Urinary bladder (tissue), 4 donors: ENCODE results near the gene LAMB1. TPM values are rescaled to one million over a fixed set of nuclear protein-coding genes. Genes with fewer than 3 reads are reported as not detected.
"Not testable (repeated sequence)": the region's sequence is repeated elsewhere in the genome, so short reads cannot be mapped to it uniquely, and the experiment has no call there.

Experiments used
- DNase-seq: peaks from one replicate; pipeline ENCODE4 v3.0.0-alpha.2; 2015; ENCODE audit errors: extremely low spot score
- H3K27ac ChIP-seq: one replicate; pipeline ENCODE4 v1.5.1; 2013; ENCODE audit warnings: low read depth, mild to moderate bottlenecking, moderate library complexity
- H3K36me3 ChIP-seq: one replicate; pipeline ENCODE4 v1.6.1; 2013; ENCODE audit warnings: mild to moderate bottlenecking, moderate library complexity; ENCODE audit not compliant: insufficient read depth
- H3K4me1 ChIP-seq: one replicate; pipeline ENCODE4 v1.6.1; 2013; ENCODE audit warnings: mild to moderate bottlenecking, moderate library complexity; ENCODE audit not compliant: insufficient read depth
- H3K4me3 ChIP-seq: one replicate; pipeline ENCODE4 v1.5.1; 2013; ENCODE audit warnings: low read depth, low read length
- WGBS: extraction: QIAGEN DNeasy Blood & Tissue Kit; methylation state at CpG from one replicate; pipeline ENCODE4 v1.1.7; 2013; 5-methylcytosine and 5-hydroxymethylcytosine counted together
- polyA plus RNA-seq: library from polyadenylated mRNA; stranded (reverse); fragments of 200-250 nt; gene quantifications from one replicate; pipeline ENCODE4 v1.2.3, GENCODE V29; 2013
- total RNA-seq: library from RNA; depleted of rRNA; stranded (reverse); fragments of >200 nt; gene quantifications from one replicate; pipeline ENCODE4 v1.2.3, GENCODE V29; 2014
- donor health status: healthy with polysubstance abuse.
- donor health status: healthy.

The LAMB1 gene
- total and polyA plus RNA-seq, 2 donors: 233 to 323 TPM

DNA sequence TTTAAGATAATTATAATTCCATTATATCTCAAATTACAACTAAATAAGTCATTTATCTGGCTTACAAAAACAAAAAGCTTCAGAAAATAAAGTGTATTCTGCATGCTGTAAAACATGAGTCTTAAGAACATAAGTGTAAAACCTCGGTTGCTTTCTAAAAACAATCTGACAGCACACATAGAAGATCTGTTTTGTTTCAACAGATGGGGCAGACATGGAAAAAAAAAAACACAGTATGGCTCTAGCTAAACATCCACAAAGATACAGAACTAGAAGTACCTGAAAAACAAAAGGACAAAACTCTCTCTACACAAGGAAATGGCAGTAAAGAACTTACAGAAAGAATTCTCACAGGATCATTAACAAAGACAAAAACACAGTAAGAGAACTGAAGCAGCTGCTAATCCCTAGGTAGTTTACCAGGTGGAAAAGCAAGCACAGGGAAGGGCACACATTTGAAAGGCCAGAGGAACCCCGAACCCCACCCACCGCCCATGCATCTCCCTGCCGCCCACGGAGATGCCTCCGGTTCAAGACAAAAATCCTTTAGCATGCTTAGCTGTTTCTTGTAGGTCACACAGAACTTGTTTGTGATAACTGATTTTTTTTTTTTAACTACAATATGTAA, 69.5 kb downstream of the LAMB1 start:
- H3K4me1 ChIP-seq: no peaks in the 10 kb centered on the region
- H3K27ac ChIP-seq: no peak overlapping the region
- 53% methylated on average over 6 of the region's 6 CpGs for WGBS
- no peak overlapping the region for H3K4me3 ChIP-seq
- no peak for DNase-seq
- peaks cover 10% of the 10 kb centered on the region for H3K36me3 ChIP-seq

DNA sequence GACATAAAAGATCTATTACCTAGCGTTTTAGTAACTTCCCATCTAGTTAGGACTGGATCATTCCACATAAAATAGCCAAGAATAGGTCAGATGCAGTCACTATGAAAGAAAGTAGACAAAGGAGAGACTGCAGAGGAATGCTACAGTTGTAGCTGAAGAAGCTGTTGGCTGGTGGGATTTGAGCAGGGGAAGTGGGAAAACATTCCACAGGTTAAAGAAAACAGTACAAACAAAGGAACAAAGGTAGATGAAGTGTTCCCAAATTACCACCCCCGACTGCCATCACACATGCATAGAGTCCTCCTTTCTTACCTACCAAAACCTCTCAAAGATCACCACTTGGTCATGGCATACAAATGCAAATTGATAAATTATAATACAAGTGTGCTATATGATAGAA, 70.2 kb downstream of the LAMB1 start:
- no peak for DNase-seq
- H3K27ac ChIP-seq: no peak overlapping the region
- no peak overlapping the region for H3K4me3 ChIP-seq
- no peaks in the 10 kb centered on the region for H3K4me1 ChIP-seq
- 57% methylated on average over 2 of the region's 2 CpGs for WGBS
- peaks cover 10% of the 10 kb centered on the region for H3K36me3 ChIP-seq

DNA sequence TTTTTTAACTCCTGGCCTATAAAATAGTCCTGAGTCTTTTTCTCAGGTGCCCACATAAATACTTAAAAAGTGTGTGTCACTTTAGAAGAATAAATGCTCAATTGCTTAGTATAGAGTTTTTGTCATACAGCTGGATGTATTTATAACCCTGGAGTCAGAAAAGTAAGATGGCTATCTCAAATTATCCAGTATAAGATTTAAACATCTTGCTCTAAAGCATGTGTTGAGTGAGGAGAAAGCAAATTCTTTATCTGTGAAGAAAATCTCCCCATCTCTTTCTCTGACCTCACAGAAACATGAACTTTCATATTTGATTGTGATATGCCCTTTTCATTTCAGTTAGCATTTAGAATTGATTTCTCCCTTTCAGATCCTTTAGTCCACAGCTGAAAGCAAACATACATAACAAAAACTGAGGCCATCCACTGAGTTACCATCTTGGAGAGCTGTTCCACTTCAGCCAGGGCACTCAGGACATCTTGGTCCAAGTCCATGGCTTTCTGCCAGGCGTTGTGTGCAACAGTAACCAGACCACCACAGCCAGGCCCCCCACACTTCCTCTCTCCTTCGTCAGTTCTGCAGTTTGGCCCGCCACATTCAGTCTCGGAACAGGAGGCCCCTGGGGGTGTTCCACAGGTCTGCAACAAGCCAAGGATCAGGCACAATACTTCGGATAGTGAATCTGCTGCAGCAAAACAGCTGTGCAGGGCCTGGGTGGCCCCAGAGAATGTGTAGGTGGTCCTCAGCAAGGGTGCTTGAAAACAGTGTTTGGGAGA, 71.0 kb downstream of the LAMB1 start:
- Histone ChIP-seq H3K4me1 (no peaks in the 10 kb centered on the region), H3K4me3 (no peak overlapping the region), H3K36me3 (peaks cover 10% of the 10 kb centered on the region), H3K27ac (no peak overlapping the region)
- no peak for DNase-seq
- WGBS: 31% methylated on average over 5 of the region's 5 CpGs

DNA sequence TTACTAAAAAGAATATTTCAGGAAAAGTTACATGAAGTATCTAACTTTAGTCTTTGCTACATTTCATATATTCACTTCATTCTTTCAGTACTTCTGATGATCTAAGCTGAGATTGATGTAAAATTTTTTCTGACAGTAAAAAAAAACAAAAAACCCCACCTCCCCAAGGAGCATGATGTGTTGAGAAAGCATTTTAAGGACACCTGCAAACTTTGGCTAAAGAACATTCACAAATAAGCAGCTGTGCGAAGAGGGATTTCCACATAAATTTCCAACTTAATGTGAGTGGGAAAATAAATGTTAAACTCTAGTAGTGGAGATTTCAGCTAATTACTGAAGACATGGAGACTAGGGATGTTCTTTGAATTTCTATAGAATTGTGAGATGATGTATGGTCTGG, 76.5 kb downstream of the LAMB1 start:
- H3K27ac ChIP-seq: no peak overlapping the region
- 89% methylated on average over 1 of the region's 1 CpG for WGBS
- no peak overlapping the region for H3K4me3 ChIP-seq
- no peak for DNase-seq
- H3K4me1 ChIP-seq: no peaks in the 10 kb centered on the region
- peaks cover 12% of the 10 kb centered on the region for H3K36me3 ChIP-seq

DNA sequence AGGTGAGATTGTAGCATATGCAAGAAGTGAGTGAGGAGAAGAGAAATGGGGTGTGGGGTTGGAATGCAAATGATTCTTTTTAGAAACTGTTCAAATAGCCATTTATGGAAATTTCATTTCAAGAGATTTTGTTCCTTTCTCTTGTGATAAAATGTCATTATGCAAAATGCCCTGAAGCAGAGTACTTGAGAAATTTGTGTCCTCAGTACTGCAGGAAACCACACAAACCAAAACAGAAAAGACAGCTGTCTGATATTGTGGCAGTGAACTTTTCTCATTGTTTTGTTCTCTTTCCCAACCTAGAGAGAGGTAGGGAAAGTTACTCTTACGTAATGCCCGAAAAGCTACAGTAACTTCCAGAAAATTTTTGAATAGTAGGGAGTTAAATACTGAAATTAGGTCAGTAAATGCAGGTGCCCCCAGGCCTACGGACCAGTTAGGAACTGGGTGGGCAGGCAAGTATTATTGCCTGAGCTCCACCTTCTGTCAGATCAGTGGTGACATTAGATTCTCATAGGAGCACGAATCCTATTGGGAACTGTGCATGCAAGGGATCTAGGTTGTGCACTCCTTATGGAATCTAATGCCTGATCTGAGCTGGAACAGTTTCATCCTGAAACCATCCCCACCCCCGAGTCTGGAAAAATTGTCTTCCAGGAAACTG, 78.0 kb downstream of the LAMB1 start:
- 75% methylated on average over 5 of the region's 5 CpGs for WGBS
- DNase-seq: no peak
- Histone ChIP-seq H3K4me1 (no peaks in the 10 kb centered on the region), H3K27ac (no peak overlapping the region), H3K36me3 (peaks cover 12% of the 10 kb centered on the region), H3K4me3 (no peak overlapping the region)

DNA sequence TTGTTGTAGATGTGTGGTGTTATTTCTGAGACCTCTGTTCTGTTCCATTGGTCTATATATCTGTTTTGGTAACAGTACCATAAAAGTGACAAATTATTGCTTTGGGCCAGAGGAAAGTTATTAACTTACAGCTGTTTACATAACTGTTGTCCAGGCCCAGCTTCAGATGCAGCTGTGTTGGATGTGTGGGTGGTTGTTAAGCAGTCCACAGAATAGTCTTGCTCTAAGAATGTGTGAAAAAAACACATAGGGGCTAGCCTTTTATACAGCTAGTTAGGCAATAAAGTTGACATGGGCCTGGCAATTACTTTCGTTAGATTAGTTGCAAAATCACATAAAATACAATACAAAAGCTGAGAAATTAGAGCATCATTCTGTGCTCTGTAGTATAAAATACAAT, 80.1 kb downstream of the LAMB1 start:
- peaks cover 9% of the 10 kb centered on the region for H3K36me3 ChIP-seq
- H3K27ac ChIP-seq: no peak overlapping the region
- no peak for DNase-seq
- H3K4me3 ChIP-seq: no peak overlapping the region
- H3K4me1 ChIP-seq: no peaks in the 10 kb centered on the region
- WGBS: 60% methylated on average over 1 of the region's 1 CpG

DNA sequence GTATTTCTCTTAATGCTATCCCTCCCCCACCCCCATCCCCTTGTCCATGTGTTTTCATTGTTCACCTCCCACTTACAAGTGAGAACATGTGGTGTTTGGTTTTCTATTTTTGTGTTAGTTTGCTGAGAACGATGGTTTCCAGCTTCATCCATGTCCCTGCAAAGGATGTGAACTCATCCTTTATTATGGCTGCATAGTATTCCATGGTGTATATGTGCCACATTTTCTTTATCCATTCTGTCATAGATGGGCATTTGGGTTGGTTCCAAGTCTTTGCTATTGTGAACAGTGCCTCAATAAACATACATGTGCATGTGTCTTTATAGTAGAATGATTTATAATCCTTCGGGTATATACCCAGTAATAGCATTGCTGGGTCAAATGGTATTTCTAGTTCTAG, 81.1 kb downstream of the LAMB1 start:
- not testable (repeated sequence) for H3K4me1 ChIP-seq, H3K36me3 ChIP-seq

DNA sequence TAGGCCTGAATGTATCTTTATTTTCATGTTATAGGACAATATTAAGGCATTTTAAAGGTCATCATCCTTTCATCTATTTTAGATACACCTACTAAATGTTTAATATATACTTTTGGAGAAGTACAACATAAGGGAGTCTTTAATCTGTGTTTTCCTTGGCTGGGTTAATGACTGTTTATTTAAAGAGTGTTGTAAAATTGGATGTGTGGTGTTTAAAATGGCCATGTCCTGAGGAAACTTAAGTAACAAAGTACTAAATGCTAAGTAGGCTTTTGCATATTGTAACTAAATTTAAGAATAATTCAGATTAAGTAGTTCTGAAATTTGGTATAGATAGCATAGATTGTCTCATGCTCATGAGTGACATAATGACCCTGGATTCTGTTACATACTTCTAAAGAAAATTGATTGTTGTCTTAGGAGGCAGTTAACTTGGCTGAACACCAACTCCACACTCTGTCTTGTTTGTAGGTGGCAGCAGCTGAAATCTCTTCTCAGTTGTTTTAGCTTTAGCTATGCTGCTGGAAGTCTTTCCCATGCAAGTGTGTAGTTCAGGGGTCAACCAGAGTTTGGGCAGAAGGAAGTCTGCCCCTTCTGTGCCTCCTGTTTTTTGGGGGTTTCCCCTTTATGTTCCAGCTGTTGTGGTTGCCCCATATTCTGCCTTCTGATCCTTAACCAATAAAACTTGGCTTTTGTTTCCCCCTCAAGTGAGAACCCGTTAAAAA, 82.8 kb downstream of the LAMB1 start:
- H3K27ac ChIP-seq: no peak overlapping the region
- peaks cover 6% of the 10 kb centered on the region for H3K36me3 ChIP-seq
- no peaks in the 10 kb centered on the region for H3K4me1 ChIP-seq
- WGBS: 9% methylated on average over 1 of the region's 1 CpG
- DNase-seq: no peak
- H3K4me3 ChIP-seq: no peak overlapping the region

More for the DNA sequence above, 81.1 kb downstream of the LAMB1 start:
- WGBS: 70% methylated on average over 2 of the region's 2 CpGs
- H3K27ac ChIP-seq, H3K4me3 ChIP-seq, DNase-seq: not testable (repeated sequence)

DNA sequence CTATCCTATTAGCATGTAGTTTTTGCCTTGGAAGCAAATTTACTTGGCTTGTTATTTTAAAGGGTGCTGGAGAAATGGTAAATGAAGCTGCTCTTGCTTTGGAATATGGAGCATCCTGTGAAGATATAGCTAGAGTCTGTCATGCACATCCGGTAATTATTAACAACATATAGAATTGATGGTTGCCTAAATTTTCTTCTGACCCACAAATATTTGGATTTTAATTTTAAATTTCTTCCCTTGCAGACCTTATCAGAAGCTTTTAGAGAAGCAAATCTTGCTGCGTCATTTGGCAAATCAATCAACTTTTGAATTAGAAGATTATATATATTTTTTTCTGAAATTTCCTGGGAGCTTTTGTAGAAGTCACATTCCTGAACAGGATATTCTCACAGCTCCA, 84.0 kb downstream of the LAMB1 start:
- 97% methylated on average over 2 of the region's 2 CpGs for WGBS
- no peak overlapping the region for H3K27ac ChIP-seq
- H3K36me3 ChIP-seq: peaks cover 6% of the 10 kb centered on the region
- no peaks in the 10 kb centered on the region for H3K4me1 ChIP-seq
- no peak overlapping the region for H3K4me3 ChIP-seq
- no peak for DNase-seq

DNA sequence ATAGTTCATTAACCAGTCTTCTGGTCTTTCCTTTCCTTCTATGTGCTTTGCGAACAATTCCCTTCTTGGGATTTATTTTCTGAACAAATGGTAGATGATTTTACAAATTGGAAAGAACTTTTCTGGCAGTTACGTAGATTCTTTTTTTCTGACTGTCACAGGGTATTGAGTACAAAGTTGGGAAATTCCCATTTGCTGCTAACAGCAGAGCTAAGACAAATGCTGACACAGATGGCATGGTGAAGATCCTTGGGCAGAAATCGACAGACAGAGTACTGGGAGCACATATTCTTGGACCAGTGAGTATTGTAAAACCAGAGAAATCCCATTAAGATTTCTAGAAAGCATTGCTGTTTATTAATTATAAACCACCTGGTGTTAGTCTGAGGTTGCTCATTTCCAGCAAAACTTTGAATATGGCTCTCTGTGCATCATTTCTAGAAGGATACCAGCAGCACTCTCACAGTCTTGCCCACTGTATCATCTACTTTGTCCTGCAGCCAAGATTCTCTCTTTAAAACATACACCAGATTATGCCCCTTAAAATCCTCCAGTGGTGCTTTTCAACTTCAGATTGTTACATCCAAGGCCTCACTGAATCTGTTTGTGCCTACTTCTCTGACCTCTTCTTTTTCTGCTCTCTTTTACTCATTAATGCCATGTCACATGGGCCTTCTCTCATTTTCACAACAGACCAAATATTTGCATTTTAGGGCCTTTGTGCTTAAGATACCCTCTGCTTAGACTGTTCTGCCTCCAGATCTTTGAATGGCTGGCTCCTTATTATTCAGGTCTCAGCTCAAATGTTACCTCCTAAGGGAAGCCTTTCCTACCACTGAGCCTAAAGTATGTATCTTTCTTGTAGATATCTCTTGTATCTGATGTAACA, 85.0 kb downstream of the LAMB1 start:
- no peak overlapping the region for H3K27ac ChIP-seq
- peaks cover 6% of the 10 kb centered on the region for H3K36me3 ChIP-seq

DNA sequence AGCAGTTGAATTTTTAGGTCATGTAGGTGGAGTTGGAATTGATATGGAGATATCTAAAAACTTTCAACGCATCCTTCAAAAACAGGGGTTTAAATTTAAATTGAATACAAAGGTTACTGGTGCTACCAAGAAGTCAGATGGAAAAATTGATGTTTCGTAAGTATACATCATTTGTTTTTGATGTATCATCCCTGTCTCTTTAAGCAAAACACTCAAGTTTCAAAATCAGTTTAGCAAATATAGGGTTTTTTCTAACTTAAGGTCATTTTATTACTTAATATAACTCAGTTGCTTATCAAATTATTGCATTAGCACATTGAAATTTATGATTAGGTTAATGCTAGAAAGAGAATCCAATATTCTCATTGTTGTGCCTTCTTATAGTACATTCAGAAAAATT, 87.4 kb downstream of the LAMB1 start:
- 98% methylated on average over 2 of the region's 2 CpGs for WGBS
- Histone ChIP-seq H3K4me3 (no peak overlapping the region), H3K4me1 (no peaks in the 10 kb centered on the region), H3K36me3 (peaks cover 4% of the 10 kb centered on the region), H3K27ac (no peak overlapping the region)
- DNase-seq: no peak

More for the DNA sequence above, 85.0 kb downstream of the LAMB1 start:
- no peak overlapping the region for H3K4me3 ChIP-seq
- no peak for DNase-seq
- WGBS: 86% methylated on average over 3 of the region's 3 CpGs
- H3K4me1 ChIP-seq: no peaks in the 10 kb centered on the region

DNA sequence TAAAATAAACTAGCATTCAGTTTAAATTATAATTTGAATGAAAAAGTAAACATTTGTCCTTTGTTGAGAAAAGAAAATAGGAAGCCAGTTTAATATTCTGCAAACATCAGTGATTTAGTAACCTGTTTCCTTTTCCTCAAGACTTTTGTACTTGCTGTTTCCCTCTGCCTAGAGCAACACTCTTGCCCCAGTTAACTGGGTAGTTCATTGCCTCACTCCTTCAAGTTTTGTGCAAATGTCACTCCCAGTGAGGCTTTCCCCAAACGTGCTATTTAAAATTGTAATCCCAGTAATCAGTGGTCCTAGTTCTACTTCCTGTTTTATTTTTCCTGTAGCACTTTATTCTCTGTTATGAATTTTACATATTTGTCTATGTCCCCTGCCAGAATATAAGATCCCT, 88.1 kb downstream of the LAMB1 start:
- DNase-seq: no peak
- no peaks in the 10 kb centered on the region for H3K4me1 ChIP-seq
- H3K27ac ChIP-seq: no peak overlapping the region
- no peak overlapping the region for H3K4me3 ChIP-seq
- WGBS: 20% methylated on average over 1 of the region's 1 CpG
- H3K36me3 ChIP-seq: peaks cover 4% of the 10 kb centered on the region

DNA sequence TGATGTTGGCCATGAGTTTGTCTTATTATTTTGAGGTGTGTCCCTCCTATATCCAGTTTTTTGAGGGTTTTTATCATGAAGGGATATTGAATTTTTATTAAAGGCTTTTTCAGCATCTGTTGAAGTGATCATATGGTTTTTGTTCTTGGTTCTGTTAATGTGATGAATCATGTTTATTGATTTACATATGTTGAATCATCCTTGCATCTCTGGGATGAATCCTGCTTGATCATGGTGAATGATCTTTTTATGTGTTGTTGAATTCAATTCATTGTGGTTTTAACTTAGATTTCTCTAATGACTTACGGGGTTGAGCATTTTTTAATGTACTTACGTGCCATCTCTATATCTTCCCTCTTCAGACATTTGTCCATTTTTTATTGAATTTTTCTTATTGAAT, 89.1 kb downstream of the LAMB1 start:
- peaks cover 3% of the 10 kb centered on the region for H3K36me3 ChIP-seq
- no peak overlapping the region for H3K27ac ChIP-seq
- 98% methylated on average over 2 of the region's 2 CpGs for WGBS
- H3K4me3 ChIP-seq: no peak overlapping the region
- H3K4me1 ChIP-seq: no peaks in the 10 kb centered on the region
- no peak for DNase-seq
